Type B pancreatic cell (in vitro differentiated cells): ENCODE data around the gene PPP1R13B. TPM values are rescaled to one million over a fixed set of nuclear protein-coding genes. Genes with fewer than 3 reads are reported as not detected.

Experiments used
- DNase-seq: peaks from one replicate; pipeline ENCODE4 v3.0.0; 2021; ENCODE audit warnings: mixed read lengths; ENCODE audit not compliant: unreplicated experiment; ENCODE audit errors: extremely low spot score
- H3K27ac Mint-ChIP-seq: 2 replicates; pipeline ENCODE4 v1.8.0; 2021; ENCODE audit warnings: mild to moderate bottlenecking, mixed read lengths
- H3K27me3 Mint-ChIP-seq: 2 replicates; pipeline ENCODE4 v1.8.0; 2021; ENCODE audit warnings: mixed read lengths
- H3K36me3 Mint-ChIP-seq: 2 replicates; pipeline ENCODE4 v1.8.0; 2021; ENCODE audit warnings: mixed read lengths
- H3K4me1 Mint-ChIP-seq: one replicate; pipeline ENCODE4 v1.8.0; 2021; ENCODE audit warnings: mixed read lengths; ENCODE audit not compliant: unreplicated experiment
- H3K4me3 Mint-ChIP-seq: 2 replicates; pipeline ENCODE4 v1.8.0; 2021; ENCODE audit warnings: mild to moderate bottlenecking, mixed read lengths
- H3K9me3 Mint-ChIP-seq: 2 replicates; pipeline ENCODE4 v1.8.0; 2021; ENCODE audit warnings: mixed read lengths
- CTCF ChIP-seq: fragments of 200-600 bp; sonication (generic); conservative IDR thresholded peaks from 2 replicates; pipeline ENCODE4 v1.5.0; 2021; ENCODE audit warnings: antibody characterized with exemption, mild to moderate bottlenecking
- total RNA-seq: library from RNA; stranded (reverse); gene quantifications from 2 replicates; pipeline ENCODE4 v1.2.1, GENCODE V29; 2021; ENCODE audit warnings: low replicate concordance

The PPP1R13B gene
- total RNA-seq, 1 donor from 2014 or later, result 20.4 TPM

GRCh38 chr14:103838117-103838516 is 9.3 kb downstream of the PPP1R13B start:
- H3K4me3 Mint-ChIP-seq, result no peak overlapping the region
- H3K9me3 Mint-ChIP-seq, result no peaks in the 10 kb centered on the region
- H3K36me3 Mint-ChIP-seq, result no peaks in the 10 kb centered on the region
- DNase-seq, result no peak
- TF ChIP-seq CTCF, result no peak
- H3K27me3 Mint-ChIP-seq, result no peaks in the 10 kb centered on the region
- peaks cover 4% of the 10 kb centered on the region for H3K4me1 Mint-ChIP-seq
- no peak overlapping the region for H3K27ac Mint-ChIP-seq

GRCh38 chr14:103836976-103837725 is 10.2 kb downstream of the PPP1R13B start:
- no peaks in the 10 kb centered on the region for H3K27me3 Mint-ChIP-seq

GRCh38 chr14:103834956-103835355 is 12.4 kb downstream of the PPP1R13B start:
- Mint-ChIP-seq H3K9me3 (no peaks in the 10 kb centered on the region), H3K27ac (no peak overlapping the region), H3K27me3 (no peaks in the 10 kb centered on the region), H3K4me1 (peaks cover 4% of the 10 kb centered on the region), H3K36me3 (no peaks in the 10 kb centered on the region), H3K4me3 (no peak overlapping the region)
- DNase-seq, result no peak
- TF ChIP-seq CTCF, result no peak

More at GRCh38 chr14:103836976-103837725, 10.2 kb downstream of the PPP1R13B start:
- no peak for TF ChIP-seq CTCF
- no peaks in the 10 kb centered on the region for H3K36me3 Mint-ChIP-seq
- H3K4me3 Mint-ChIP-seq, result no peak overlapping the region
- H3K9me3 Mint-ChIP-seq, result no peaks in the 10 kb centered on the region
- H3K4me1 Mint-ChIP-seq, result peaks cover 4% of the 10 kb centered on the region
- no peak overlapping the region for H3K27ac Mint-ChIP-seq
- DNase-seq, result no peak

DNA sequence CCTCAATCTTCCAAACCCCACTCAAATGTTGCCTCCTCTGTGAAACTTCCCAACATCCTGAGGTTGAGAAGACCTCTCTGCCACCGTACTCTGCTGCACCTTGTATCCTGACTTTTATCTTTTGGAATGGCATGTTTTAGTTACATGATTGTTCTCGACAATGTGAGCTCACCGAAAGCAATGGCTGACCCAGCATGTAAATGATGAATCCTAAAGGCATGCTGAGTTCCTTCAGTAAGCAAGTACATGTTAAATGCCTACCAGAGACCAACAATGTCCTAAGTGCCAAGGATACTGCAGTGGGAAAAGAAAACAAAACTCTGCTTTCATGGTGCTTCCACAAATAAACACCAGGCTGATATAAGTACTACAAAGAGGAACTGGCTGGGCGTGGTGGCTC is 13.7 kb downstream of the PPP1R13B start:
- Mint-ChIP-seq H3K36me3 (no peaks in the 10 kb centered on the region), H3K4me3 (no peak overlapping the region), H3K27me3 (no peaks in the 10 kb centered on the region), H3K4me1 (no peaks in the 10 kb centered on the region), H3K9me3 (no peaks in the 10 kb centered on the region), H3K27ac (no peak overlapping the region)
- TF ChIP-seq CTCF, result no peak
- no peak for DNase-seq

- H3K27ac Mint-ChIP-seq, result no peak overlapping the region
- H3K36me3 Mint-ChIP-seq, result no peaks in the 10 kb centered on the region
- H3K4me3 Mint-ChIP-seq, result no peak overlapping the region
- TF ChIP-seq CTCF, result no peak
- no peaks in the 10 kb centered on the region for H3K9me3 Mint-ChIP-seq
- no peaks in the 10 kb centered on the region for H3K27me3 Mint-ChIP-seq
- peaks cover 4% of the 10 kb centered on the region for H3K4me1 Mint-ChIP-seq
- no peak for DNase-seq
Observed at GRCh38 chr14:103832046-103832445, 15.3 kb downstream of the PPP1R13B start.
